Hair follicle dermal papilla cell (primary cell): ENCODE measurements around the gene DOCK2. TPM values are rescaled to one million over a fixed set of nuclear protein-coding genes. Genes with fewer than 3 reads are reported as not detected.

Experiments used
- small RNA-seq: library from RNA; depleted of rRNA; stranded (forward); fragments of <200 nt; gene quantifications from one replicate; pipeline ENCODE3, GENCODE V24; 2012
- total RNA-seq: library from RNA; depleted of rRNA; stranded (reverse); fragments of >200 nt; gene quantifications from 2 replicates; pipeline ENCODE4 v1.2.3, GENCODE V29; 2012

The DOCK2 gene
- 5.7 and 9.8 TPM in 2 replicates for total RNA-seq

DNA sequence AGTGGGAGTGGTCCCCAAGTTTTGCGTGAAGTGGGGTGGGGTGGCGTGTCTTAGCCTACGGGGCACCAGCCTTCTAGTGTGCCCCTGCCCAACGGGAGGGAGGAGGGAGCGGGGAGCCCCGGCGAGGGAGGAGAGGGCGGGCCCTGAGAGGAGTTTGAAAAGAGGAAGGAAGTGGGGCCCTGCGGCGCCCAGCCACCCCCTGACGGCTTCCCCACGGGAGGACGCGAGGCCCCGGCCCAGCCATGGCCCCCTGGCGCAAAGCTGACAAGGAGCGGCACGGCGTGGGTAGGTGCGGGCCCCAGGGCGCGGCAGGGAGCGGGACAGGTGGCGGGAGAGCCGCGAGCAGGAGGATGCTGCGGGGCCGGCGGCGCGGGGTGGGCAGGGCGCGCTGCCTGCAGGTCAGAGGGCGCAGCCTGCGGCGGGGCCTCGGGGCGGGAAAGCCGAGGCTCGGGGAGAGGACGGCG, at the start of gene DOCK2:
DOCK2 (plus strand) TSS at position 191 of the 464 bp plus-strand sequence; CDS start at position 243, 52 bp downstream.

DNA sequence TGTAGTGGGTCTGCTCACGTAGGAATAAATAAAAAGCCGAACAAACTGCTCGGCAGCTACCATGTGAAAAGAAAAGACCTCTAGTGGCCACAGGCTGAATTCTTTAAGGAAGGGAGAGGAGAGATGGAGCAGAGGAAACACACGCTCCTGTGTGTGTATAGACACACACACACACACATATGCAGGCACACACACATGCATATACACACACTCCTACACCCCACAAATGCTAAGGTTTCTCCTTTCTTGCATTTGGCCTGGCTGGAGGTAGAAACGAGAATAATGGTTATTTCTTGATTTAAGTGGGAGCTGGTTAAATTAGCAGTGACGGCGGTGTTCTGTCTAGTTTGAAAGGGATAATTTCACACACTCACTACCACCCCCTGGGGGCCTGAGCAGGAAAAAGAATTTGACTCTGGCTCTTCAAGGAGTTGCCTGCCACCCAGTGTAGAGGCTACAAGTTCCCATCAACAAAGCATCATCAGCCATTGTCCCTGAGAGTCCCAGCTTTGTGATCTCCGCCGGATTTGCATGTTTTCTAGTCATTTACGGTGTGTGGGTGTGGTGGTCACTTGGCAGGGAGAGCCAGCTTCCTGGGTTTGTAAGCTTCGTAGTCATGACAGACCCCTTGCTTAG, 343.5 kb downstream of the DOCK2 start, which contains the start of gene INSYN2B:
INSYN2B (minus strand) TSS at position 78 of the 636 bp plus-strand sequence. CDS start 96,597 bp downstream, outside the sequence.

GRCh38 chr5:170105642-170106611, 468.9 kb downstream of the DOCK2 start, which contains the start of gene FOXI1:
TSS of gene FOXI1 (plus strand) at chr5:170105897. CDS start at chr5:170105958, 61 bp downstream.

Small RNA genes lying within 50 kb of the gene (small RNA-seq; reads per million reads assigned to genes)
- gene MIR378E, result not detected

Other genes starting within 250 kb of the DOCK2 start
- gene SPDL1, start 53.5 kb upstream of the DOCK2 start, total RNA-seq, result 15.1 and 18.0 TPM in 2 replicates